K562 (cell line): ENCODE data around the gene AMFR. TPM values are rescaled to one million over a fixed set of nuclear protein-coding genes. Genes with fewer than 3 reads are reported as not detected.

Experiments
- ATAC-seq: fragments of 200-7000 bp; cut with Tn5 transposase; 3 replicates; pipeline ENCODE4 v1.9.1; 2020; ENCODE audit warnings: moderate library complexity
- BruUV-seq: library from RNA; stranded (reverse); fragments of 400-500 nt; replicated peaks from 2 replicates; lab custom pipeline; 2021; lab: Mats Ljungman, UMichigan
- CTCF ChIA-PET: fragments of 300-600 bp; formaldehyde crosslinking; extraction: SDS; loops from one replicate; lab custom pipeline; 2021; ENCODE audit warnings: low intra/inter-chr PET ratio; lab: Yijun Ruan, JAX
- POLR2A ChIA-PET: fragments of 300-600, 350-650 bp; sonication (Branson Sonifier 250); formaldehyde crosslinking; extraction: SDS; loops from one replicate; lab custom pipeline; 2021; ENCODE audit warnings: antibody characterized with exemption, inconsistent platforms; lab: Yijun Ruan, JAX
- DNase-seq, 4 experiments: peaks; one replicate each; pipeline versions ENCODE4 v3.0.0 to v3.0.0-alpha.2; 2011 to 2018; ENCODE audit warnings: low spot score in 3 of 4, mixed read lengths in 3 of 4; ENCODE audit errors: extremely low read depth in 1 of 4
- FAIRE-seq: peaks from 2 replicates; lab custom pipeline; 2011; peaks lifted over from hg19 to GRCh38; lab: Jason Lieb, UNC
- H2AFZ ChIP-seq: 2 replicates; pipeline ENCODE4 v1.6.0; 2011; ENCODE audit warnings: low read depth, low read length, control low read depth, inconsistent platforms
- H3K27ac ChIP-seq: fragments of 200-600 bp; 3 replicates; pipeline ENCODE4 v1.8.0; 2011; ENCODE audit warnings: low read depth, mild to moderate bottlenecking, control low read depth, inconsistent platforms, low read length, moderate library complexity, mixed read lengths; ENCODE audit errors: extremely low read depth
- H3K27me3 ChIP-seq, 2 experiments: fragments of 300-600 bp in 1 of 2; 2 replicates in 1 of 2; 3 replicates in 1 of 2; pipeline versions ENCODE4 v1.6.0 to v1.8.0; 2011; ENCODE audit warnings: inconsistent platforms in 2 of 2, low read length in 2 of 2, mild to moderate bottlenecking in 1 of 2, mixed read lengths in 1 of 2, moderate library complexity in 1 of 2; ENCODE audit not compliant: control insufficient read depth in 2 of 2, insufficient read depth in 2 of 2
- H3K36me3 ChIP-seq: fragments of 300-600 bp; 3 replicates; pipeline ENCODE4 v1.8.0; 2011; ENCODE audit warnings: mild to moderate bottlenecking, low read length, inconsistent platforms; ENCODE audit not compliant: control insufficient read depth, insufficient read depth
- H3K4me1 ChIP-seq, 2 experiments: fragments of 200-600 bp in 1 of 2; replicated peaks in 1 of 2; 2 replicates in 1 of 2; 3 replicates in 1 of 2; pipeline versions ENCODE4 v1.5.1 to v1.8.0; 2011; ENCODE audit warnings: inconsistent platforms in 2 of 2, low read length in 2 of 2, mild to moderate bottlenecking in 1 of 2, mixed read lengths in 1 of 2, moderate library complexity in 1 of 2; ENCODE audit not compliant: control insufficient read depth in 2 of 2, insufficient read depth in 2 of 2
- H3K4me2 ChIP-seq: 2 replicates; pipeline ENCODE4 v1.6.1; 2011; ENCODE audit warnings: low read length, control low read depth, inconsistent platforms, mixed read lengths; ENCODE audit not compliant: insufficient read depth
- H3K4me3 ChIP-seq: fragments of 200-600 bp; sonication (generic), shearing (Covaris generic); 2 replicates; pipeline ENCODE4 v1.5.1; 2016; ENCODE audit warnings: control low read depth, inconsistent platforms
- H3K79me2 ChIP-seq: fragments of 200-600 bp; 3 replicates; pipeline ENCODE4 v1.8.0; 2011; ENCODE audit warnings: low read length, inconsistent platforms; ENCODE audit not compliant: control insufficient read depth, insufficient read depth
- H3K9ac ChIP-seq, 2 experiments: 2 replicates each; pipeline versions ENCODE4 v1.6.0 to v1.6.1; 2011; ENCODE audit warnings: low read depth in 2 of 2, low read length in 2 of 2, control low read depth in 1 of 2, inconsistent platforms in 1 of 2, mild to moderate bottlenecking in 1 of 2, mixed read lengths in 1 of 2; ENCODE audit not compliant: insufficient read depth in 1 of 2
- H3K9me1 ChIP-seq: one replicate; pipeline ENCODE4 v1.6.0; 2011; ENCODE audit warnings: inconsistent platforms, mild to moderate bottlenecking, low read length, moderate library complexity; ENCODE audit not compliant: control insufficient read depth, insufficient read depth
- H3K9me3 ChIP-seq: replicated peaks from 2 replicates; pipeline ENCODE4 v1.5.1; 2011; ENCODE audit warnings: low read depth, low read length, inconsistent platforms; ENCODE audit not compliant: control insufficient read depth, insufficient read depth
- H4K20me1 ChIP-seq: replicated peaks from 2 replicates; pipeline ENCODE4 v1.6.1; 2011; ENCODE audit warnings: low read length, inconsistent platforms, mixed read lengths; ENCODE audit not compliant: control insufficient read depth, insufficient read depth
- HDGF ChIP-seq: fragments of 450-650 bp; IDR thresholded peaks from 2 replicates; pipeline ENCODE4 v1.6.1; 2016
- MAX ChIP-seq: sonication (generic); formaldehyde crosslinking; IDR thresholded peaks from 2 replicates; pipeline ENCODE4 v1.9.0; 2022; ENCODE audit warnings: mild to moderate bottlenecking, missing genetic modification reagents
- RBM22 ChIP-seq: fragments of 200-400 bp; formaldehyde crosslinking; IDR thresholded peaks from 2 replicates; pipeline ENCODE4 v1.6.1; 2018; ENCODE audit warnings: low read length, low read depth; ENCODE audit not compliant: poor library complexity, severe bottlenecking
- SMAD2 ChIP-seq: fragments of 150-350 bp; IDR thresholded peaks from 2 replicates; pipeline ENCODE4 v1.6.1; 2014; ENCODE audit warnings: low read depth, mild to moderate bottlenecking, low read length
- ZNF140 ChIP-seq: fragments of 250-450 bp; sonication (Bioruptor Pico); IDR thresholded peaks from 2 replicates; pipeline ENCODE4 v1.8.0; 2021; ENCODE audit warnings: moderate library complexity, mild to moderate bottlenecking, inconsistent platforms
- ZNF311 ChIP-seq: fragments of 250-450 bp; sonication (Bioruptor Pico); IDR thresholded peaks from 2 replicates; pipeline ENCODE4 v1.4.0; 2020; ENCODE audit warnings: mild to moderate bottlenecking, moderate library complexity
- WGBS: fragments of 100-300 bp; shearing (Covaris generic); methylation state at CpG from one replicate; pipeline ENCODE4 v1.1.6; 2016; ENCODE audit warnings: low coverage, mixed read lengths; ENCODE audit not compliant: insufficient coverage; ENCODE audit errors: missing lambda C conversion rate; 5-methylcytosine and 5-hydroxymethylcytosine counted together
- in situ Hi-C: fragments of 300-500 bp; cut with MboI; formaldehyde crosslinking; loops from 4 replicates; pipeline ENCODE4 v1.15.0; 2018; ENCODE audit warnings: inconsistent platforms, mixed read lengths
- intact Hi-C: fragments of 100-400 bp; cut with micrococcal nuclease; formaldehyde crosslinking; loops from 2 replicates; pipeline ENCODE4 v1.14.2; 2022
- polyA plus RNA-seq, 8 experiments: library from polyadenylated mRNA; depleted of rRNA in 4 of 8; stranded (reverse) in 5 of 8; unstranded in 3 of 8; fragments of >200 nt; fragmentation: Nextera tagmentation in 2 of 8; fragmentation: Illumina TruSeq in 1 of 8; extraction: Ambion mirVana in 2 of 8; extraction: Trizol in 1 of 8; gene quantifications; 2 replicates each; pipeline versions ENCODE4 v1.2.1 to v1.2.3, GENCODE V29; 2011 to 2014; ENCODE audit warnings: inconsistent platforms in 1 of 8, missing spikeins in 1 of 8
- total RNA-seq, 7 experiments: library from RNA; depleted of rRNA in 6 of 7; stranded (reverse); fragments of >200 nt in 6 of 7; fragmentation: Illumina TruSeq in 2 of 7; extraction: Trizol in 2 of 7; gene quantifications; 2 replicates each; pipeline versions ENCODE4 v1.2.1 to v1.2.3, GENCODE V29; 2011 to 2021; ENCODE audit warnings: low replicate concordance in 1 of 7
- TF ChIP-seq, protein P1 (sequence below): fragments of 450-650 bp; IDR thresholded peaks from 2 replicates; pipeline ENCODE4 v1.6.1; 2014; ENCODE audit warnings: low read depth, mild to moderate bottlenecking, moderate library complexity, borderline replicate concordance
- TF ChIP-seq, protein P2 (sequence below): fragments of 450-650 bp; conservative IDR thresholded peaks from 2 replicates; pipeline ENCODE4 v1.6.1; 2016; ENCODE audit warnings: missing genetic modification characterization, low read depth, mild to moderate bottlenecking, control low read depth, missing compliant biosample characterization

The AMFR gene
- total and polyA plus RNA-seq, 9 of the 15 experiments (the other 6 are each of a cell fraction or from before 2014, with no cell fraction given), result 15.6 to 113 (median 58.4) TPM

GRCh38 chr16:56337131-56337857 is 88.1 kb downstream of the AMFR start:
- H3K4me3 ChIP-seq, result no peak overlapping the region
- no peak overlapping the region for H3K9ac ChIP-seq
- no TSS peak for BruUV-seq
- CTCF ChIA-PET, result no interaction called here
- no peak overlapping the region for H2AFZ ChIP-seq
- peaks cover 30% of the 10 kb centered on the region for H4K20me1 ChIP-seq
- no peaks in the 10 kb centered on the region for H3K79me2 ChIP-seq
- POLR2A ChIA-PET, result interaction anchor here (1.6 kb wide), 1 partner anchor 38 kb away, joined by 4 read pairs; no protein-coding TSS in a partner anchor
- peaks cover 0 to 40% of the 10 kb centered on the region in 2 experiments; a peak in 2 of 5 replicates for H3K4me1 ChIP-seq
- H3K9me3 ChIP-seq, result no peaks in the 10 kb centered on the region
- DNase-seq (no peak), FAIRE-seq (no peak), ATAC-seq (no peak)
- no peak overlapping the region for H3K4me2 ChIP-seq
- H3K36me3 ChIP-seq, result no peaks in the 10 kb centered on the region
- H3K27ac ChIP-seq, result no peak overlapping the region
- peaks cover 3% of the 10 kb centered on the region for H3K9me1 ChIP-seq
- 5% methylated on average over 10 of the region's 11 CpGs for WGBS
- in situ Hi-C loops, result no loop called here
- peaks cover 16 to 76% of the 10 kb centered on the region in 2 experiments; a peak in 4 of 5 replicates for H3K27me3 ChIP-seq
- TF ChIP-seq, protein P1, sequence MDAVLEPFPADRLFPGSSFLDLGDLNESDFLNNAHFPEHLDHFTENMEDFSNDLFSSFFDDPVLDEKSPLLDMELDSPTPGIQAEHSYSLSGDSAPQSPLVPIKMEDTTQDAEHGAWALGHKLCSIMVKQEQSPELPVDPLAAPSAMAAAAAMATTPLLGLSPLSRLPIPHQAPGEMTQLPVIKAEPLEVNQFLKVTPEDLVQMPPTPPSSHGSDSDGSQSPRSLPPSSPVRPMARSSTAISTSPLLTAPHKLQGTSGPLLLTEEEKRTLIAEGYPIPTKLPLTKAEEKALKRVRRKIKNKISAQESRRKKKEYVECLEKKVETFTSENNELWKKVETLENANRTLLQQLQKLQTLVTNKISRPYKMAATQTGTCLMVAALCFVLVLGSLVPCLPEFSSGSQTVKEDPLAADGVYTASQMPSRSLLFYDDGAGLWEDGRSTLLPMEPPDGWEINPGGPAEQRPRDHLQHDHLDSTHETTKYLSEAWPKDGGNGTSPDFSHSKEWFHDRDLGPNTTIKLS, result no peak
- TF ChIP-seq SMAD2 (no peak), MAX (no peak), ZNF311 (CRISPR knock-in tag) (no peak), RBM22 (no peak), ZNF140 (CRISPR knock-in tag) (no peak), HDGF (no peak)
- TF ChIP-seq, protein P2, sequence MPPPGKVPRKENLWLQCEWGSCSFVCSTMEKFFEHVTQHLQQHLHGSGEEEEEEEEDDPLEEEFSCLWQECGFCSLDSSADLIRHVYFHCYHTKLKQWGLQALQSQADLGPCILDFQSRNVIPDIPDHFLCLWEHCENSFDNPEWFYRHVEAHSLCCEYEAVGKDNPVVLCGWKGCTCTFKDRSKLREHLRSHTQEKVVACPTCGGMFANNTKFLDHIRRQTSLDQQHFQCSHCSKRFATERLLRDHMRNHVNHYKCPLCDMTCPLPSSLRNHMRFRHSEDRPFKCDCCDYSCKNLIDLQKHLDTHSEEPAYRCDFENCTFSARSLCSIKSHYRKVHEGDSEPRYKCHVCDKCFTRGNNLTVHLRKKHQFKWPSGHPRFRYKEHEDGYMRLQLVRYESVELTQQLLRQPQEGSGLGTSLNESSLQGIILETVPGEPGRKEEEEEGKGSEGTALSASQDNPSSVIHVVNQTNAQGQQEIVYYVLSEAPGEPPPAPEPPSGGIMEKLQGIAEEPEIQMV (tag), result no peak
- intact Hi-C loops, result no loop called here
